Measurements from ENCODE around the gene FCRL4. TPM values are rescaled to one million over a fixed set of nuclear protein-coding genes. Genes with fewer than 3 reads are reported as not detected.

The FCRL4 gene
- total RNA-seq, 1 experiment from 2014 or later = not detected

- no peak overlapping the region for H2AFZ ChIP-seq (ENCODE audit: low read depth, low read length, poor library complexity, severe bottlenecking)
- H3K4me3 ChIP-seq (replicated peaks in 1 of 2; ENCODE audit: low read depth in 1 of 2, low read length in 2 of 2) = no peak overlapping the region
- H3K4me1 ChIP-seq (ENCODE audit: control insufficient read depth in 1 of 2, insufficient read depth in 2 of 2, low read length in 2 of 2) = no peaks in the 10 kb centered on the region
- peaks cover 36% of the 10 kb centered on the region for H3K27me3 ChIP-seq (ENCODE audit: insufficient read depth, low read length)
- no peaks in the 10 kb centered on the region for H3K36me3 ChIP-seq (ENCODE audit: control insufficient read depth in 1 of 2, insufficient read depth in 2 of 2, low read length in 2 of 2)
- no peaks in the 10 kb centered on the region for H4K20me1 ChIP-seq (ENCODE audit: insufficient read depth)
- no peak overlapping the region for H3K4me2 ChIP-seq (ENCODE audit: low read length)
- ATAC-seq = peak; percentile 83
- H3K9me2 ChIP-seq (ENCODE audit: insufficient read depth) = no peaks in the 10 kb centered on the region
- TF ChIP-seq RAD21 (IDR thresholded peaks at IDR 0.05; ENCODE audit: low read depth) (peak; percentile 35), ZFX (IDR thresholded peaks at IDR 0.05) (no peak), TCF7L2 (IDR thresholded peaks at IDR 0.05; ENCODE audit: borderline replicate concordance, extremely low read depth, insufficient read depth, insufficient read length) (no peak), SP1 (IDR thresholded peaks at IDR 0.05; ENCODE audit: low read depth) (no peak), YY1 (IDR thresholded peaks at IDR 0.05; ENCODE audit: extremely low read depth, insufficient replicate concordance, low read depth, low read length) (no peak), ATF3 (IDR thresholded peaks at IDR 0.05) (no peak), CBX3 (IDR thresholded peaks at IDR 0.05; ENCODE audit: low read depth) (no peak), JUND (IDR thresholded peaks at IDR 0.05) (no peak), FOSL1 (IDR thresholded peaks at IDR 0.05; ENCODE audit: low read depth) (no peak), SIN3A (IDR thresholded peaks at IDR 0.05; ENCODE audit: low read depth) (no peak)
- TF ChIP-seq, protein P1, sequence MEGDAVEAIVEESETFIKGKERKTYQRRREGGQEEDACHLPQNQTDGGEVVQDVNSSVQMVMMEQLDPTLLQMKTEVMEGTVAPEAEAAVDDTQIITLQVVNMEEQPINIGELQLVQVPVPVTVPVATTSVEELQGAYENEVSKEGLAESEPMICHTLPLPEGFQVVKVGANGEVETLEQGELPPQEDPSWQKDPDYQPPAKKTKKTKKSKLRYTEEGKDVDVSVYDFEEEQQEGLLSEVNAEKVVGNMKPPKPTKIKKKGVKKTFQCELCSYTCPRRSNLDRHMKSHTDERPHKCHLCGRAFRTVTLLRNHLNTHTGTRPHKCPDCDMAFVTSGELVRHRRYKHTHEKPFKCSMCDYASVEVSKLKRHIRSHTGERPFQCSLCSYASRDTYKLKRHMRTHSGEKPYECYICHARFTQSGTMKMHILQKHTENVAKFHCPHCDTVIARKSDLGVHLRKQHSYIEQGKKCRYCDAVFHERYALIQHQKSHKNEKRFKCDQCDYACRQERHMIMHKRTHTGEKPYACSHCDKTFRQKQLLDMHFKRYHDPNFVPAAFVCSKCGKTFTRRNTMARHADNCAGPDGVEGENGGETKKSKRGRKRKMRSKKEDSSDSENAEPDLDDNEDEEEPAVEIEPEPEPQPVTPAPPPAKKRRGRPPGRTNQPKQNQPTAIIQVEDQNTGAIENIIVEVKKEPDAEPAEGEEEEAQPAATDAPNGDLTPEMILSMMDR (IDR thresholded peaks at IDR 0.05 in 2 of 3, conservative IDR thresholded peaks at IDR 0.05 in 1 of 3; ENCODE audit: borderline replicate concordance in 1 of 3, insufficient read depth in 1 of 3, low read depth in 2 of 3, low read length in 2 of 3) = peak; percentile 32 to 77 (median 71); a peak in 5 of 6 replicates
- TF ChIP-seq, protein P2, sequence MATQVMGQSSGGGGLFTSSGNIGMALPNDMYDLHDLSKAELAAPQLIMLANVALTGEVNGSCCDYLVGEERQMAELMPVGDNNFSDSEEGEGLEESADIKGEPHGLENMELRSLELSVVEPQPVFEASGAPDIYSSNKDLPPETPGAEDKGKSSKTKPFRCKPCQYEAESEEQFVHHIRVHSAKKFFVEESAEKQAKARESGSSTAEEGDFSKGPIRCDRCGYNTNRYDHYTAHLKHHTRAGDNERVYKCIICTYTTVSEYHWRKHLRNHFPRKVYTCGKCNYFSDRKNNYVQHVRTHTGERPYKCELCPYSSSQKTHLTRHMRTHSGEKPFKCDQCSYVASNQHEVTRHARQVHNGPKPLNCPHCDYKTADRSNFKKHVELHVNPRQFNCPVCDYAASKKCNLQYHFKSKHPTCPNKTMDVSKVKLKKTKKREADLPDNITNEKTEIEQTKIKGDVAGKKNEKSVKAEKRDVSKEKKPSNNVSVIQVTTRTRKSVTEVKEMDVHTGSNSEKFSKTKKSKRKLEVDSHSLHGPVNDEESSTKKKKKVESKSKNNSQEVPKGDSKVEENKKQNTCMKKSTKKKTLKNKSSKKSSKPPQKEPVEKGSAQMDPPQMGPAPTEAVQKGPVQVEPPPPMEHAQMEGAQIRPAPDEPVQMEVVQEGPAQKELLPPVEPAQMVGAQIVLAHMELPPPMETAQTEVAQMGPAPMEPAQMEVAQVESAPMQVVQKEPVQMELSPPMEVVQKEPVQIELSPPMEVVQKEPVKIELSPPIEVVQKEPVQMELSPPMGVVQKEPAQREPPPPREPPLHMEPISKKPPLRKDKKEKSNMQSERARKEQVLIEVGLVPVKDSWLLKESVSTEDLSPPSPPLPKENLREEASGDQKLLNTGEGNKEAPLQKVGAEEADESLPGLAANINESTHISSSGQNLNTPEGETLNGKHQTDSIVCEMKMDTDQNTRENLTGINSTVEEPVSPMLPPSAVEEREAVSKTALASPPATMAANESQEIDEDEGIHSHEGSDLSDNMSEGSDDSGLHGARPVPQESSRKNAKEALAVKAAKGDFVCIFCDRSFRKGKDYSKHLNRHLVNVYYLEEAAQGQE (IDR thresholded peaks at IDR 0.05; ENCODE audit: low read depth) = no peak
- intact Hi-C loops (cut with micrococcal nuclease) = no loop called here
- POLR2A ChIA-PET = no interaction called here
- no peaks in the 10 kb centered on the region for H3K79me2 ChIP-seq (ENCODE audit: insufficient read depth, low read length)
- no peaks in the 10 kb centered on the region for H3K9me3 ChIP-seq (ENCODE audit: control insufficient read depth in 1 of 2, insufficient read depth in 1 of 2, low read depth in 1 of 2, low read length in 2 of 2)
- RAD21 ChIA-PET (ENCODE audit: low non-redundant PET in 1 of 2, low total read pairs in 2 of 2, uncharacterized antibody in 2 of 2, unreplicated experiment in 2 of 2) = no interaction called here
- no peak overlapping the region for H3K9ac ChIP-seq (ENCODE audit: low read length)
- BruUV-seq (replicated peaks) = no TSS peak
- CTCF ChIA-PET = no interaction called here
- no peak overlapping the region for H3K27ac ChIP-seq (ENCODE audit: low read depth, low read length)
- peak; percentile 34 for DNase-seq (ENCODE audit: low read depth, low spot score)
These were observed 28.2 kb upstream of the FCRL4 start for GRCh38 chr1:157626099-157626498.
